CD14-positive monocyte (primary cell): Measurements from ENCODE around the gene PDZRN3. TPM values are rescaled to one million over a fixed set of nuclear protein-coding genes. Genes with fewer than 3 reads are reported as not detected.

ENCODE experiments used
- DNase-seq, 3 donors: peaks; one replicate each; pipeline ENCODE4 v3.0.0-alpha.2; 2011 to 2022
- H2AFZ ChIP-seq: 2 replicates; pipeline ENCODE4 v1.6.0; 2012; ENCODE audit warnings: mild to moderate bottlenecking, low read depth, low read length, inconsistent platforms; ENCODE audit not compliant: insufficient read depth, poor library complexity, severe bottlenecking
- H3K27ac ChIP-seq, 2 donors: 1 replicate in 1 of 2; 2 replicates in 1 of 2; pipeline ENCODE4 v1.5.1; 2012 to 2013; ENCODE audit warnings: low read length in 2 of 2, control low read depth in 1 of 2, inconsistent platforms in 1 of 2, low read depth in 1 of 2, mild to moderate bottlenecking in 1 of 2
- H3K27me3 ChIP-seq, 2 donors: one replicate each; pipeline versions ENCODE4 v1.6.0 to v1.6.1; 2011 to 2013; ENCODE audit warnings: low read length in 2 of 2; ENCODE audit not compliant: control insufficient read depth in 2 of 2, insufficient read depth in 2 of 2
- H3K36me3 ChIP-seq, 2 donors: replicated peaks in 1 of 2; 1 replicate in 1 of 2; 2 replicates in 1 of 2; pipeline versions ENCODE4 v1.5.1 to v1.6.1; 2012 to 2013; ENCODE audit warnings: low read length in 2 of 2, control low read depth in 1 of 2, inconsistent platforms in 1 of 2, mild to moderate bottlenecking in 1 of 2; ENCODE audit not compliant: insufficient read depth in 2 of 2, control insufficient read depth in 1 of 2
- H3K4me1 ChIP-seq, 2 donors: 1 replicate in 1 of 2; 2 replicates in 1 of 2; pipeline versions ENCODE4 v1.5.1 to v1.6.1; 2012 to 2013; ENCODE audit warnings: low read length in 2 of 2, control low read depth in 1 of 2, inconsistent platforms in 1 of 2, mild to moderate bottlenecking in 1 of 2, moderate library complexity in 1 of 2; ENCODE audit not compliant: insufficient read depth in 2 of 2, control insufficient read depth in 1 of 2
- H3K4me2 ChIP-seq: replicated peaks from 2 replicates; pipeline ENCODE3; 2012; ENCODE audit warnings: low read length, moderate library complexity, mild to moderate bottlenecking; ENCODE audit not compliant: poor library complexity, severe bottlenecking; ENCODE audit errors: extremely low read depth
- H3K4me3 ChIP-seq, 3 experiments: fragments of 200-600 bp in 1 of 3; sonication (generic) in 1 of 3; replicated peaks in 1 of 3; 1 replicate in 2 of 3; 2 replicates in 1 of 3; pipeline ENCODE4 v1.5.1; 2011 to 2013; ENCODE audit warnings: low read length in 3 of 3, mild to moderate bottlenecking in 3 of 3, control low read depth in 2 of 3, low read depth in 2 of 3, inconsistent platforms in 1 of 3, moderate library complexity in 1 of 3
- H3K79me2 ChIP-seq: 2 replicates; pipeline ENCODE4 v1.6.0; 2012; ENCODE audit warnings: mild to moderate bottlenecking, control low read depth, inconsistent platforms, low read length, moderate library complexity; ENCODE audit not compliant: insufficient read depth
- H3K9ac ChIP-seq: 2 replicates; pipeline ENCODE4 v1.6.0; 2017; ENCODE audit warnings: low read length, mild to moderate bottlenecking; ENCODE audit not compliant: insufficient read depth, poor library complexity, severe bottlenecking
- H3K9me3 ChIP-seq, 2 donors: replicated peaks in 1 of 2; 1 replicate in 1 of 2; 2 replicates in 1 of 2; pipeline versions ENCODE4 v1.5.1 to v1.6.1; 2012 to 2013; ENCODE audit warnings: low read length in 2 of 2, control low read depth in 1 of 2; ENCODE audit not compliant: control insufficient read depth in 1 of 2, insufficient read depth in 1 of 2
- H4K20me1 ChIP-seq: 2 replicates; pipeline ENCODE4 v1.6.0; 2012; ENCODE audit warnings: mild to moderate bottlenecking, low read length, control low read depth, moderate library complexity; ENCODE audit not compliant: insufficient read depth
- H3K27ac Mint-ChIP-seq, 7 donors: one replicate each; pipeline ENCODE4 v1.8.0; 2020; ENCODE audit warnings: mild to moderate bottlenecking in 7 of 7, mixed read lengths in 7 of 7, moderate library complexity in 6 of 7, inconsistent platforms in 2 of 7
- H3K27me3 Mint-ChIP-seq, 3 donors: one replicate each; pipeline ENCODE4 v1.8.0; 2021 to 2022; ENCODE audit warnings: low read depth in 3 of 3, mild to moderate bottlenecking in 3 of 3, mixed read lengths in 3 of 3, moderate library complexity in 3 of 3, inconsistent platforms in 1 of 3
- H3K36me3 Mint-ChIP-seq, 2 donors: one replicate each; pipeline ENCODE4 v1.8.0; 2020; ENCODE audit warnings: mixed read lengths in 2 of 2, inconsistent platforms in 1 of 2, mild to moderate bottlenecking in 1 of 2
- H3K4me1 Mint-ChIP-seq: one replicate; pipeline ENCODE4 v1.8.0; 2020; ENCODE audit warnings: mild to moderate bottlenecking, mixed read lengths
- H3K4me3 Mint-ChIP-seq, 2 donors: one replicate each; pipeline ENCODE4 v1.8.0; 2020; ENCODE audit warnings: mild to moderate bottlenecking in 2 of 2, mixed read lengths in 2 of 2, moderate library complexity in 1 of 2
- H3K9me3 Mint-ChIP-seq, 7 donors: one replicate each; pipeline ENCODE4 v1.8.0; 2020 to 2022; ENCODE audit warnings: mixed read lengths in 7 of 7, mild to moderate bottlenecking in 6 of 7, moderate library complexity in 6 of 7, inconsistent platforms in 2 of 7
- WGBS: methylation state at CpG from one replicate; pipeline ENCODE4 v1.1.5; 2013; ENCODE audit warnings: missing lambda C conversion rate; ENCODE audit not compliant: insufficient coverage; 5-methylcytosine and 5-hydroxymethylcytosine counted together
- intact Hi-C, 2 donors: fragments of 100-400 bp; cut with micrococcal nuclease; formaldehyde crosslinking; loops; one replicate each; pipeline versions ENCODE4 v1.15.0 to v1.15.1; 2023
- polyA plus RNA-seq, 3 donors: library from polyadenylated mRNA; depleted of rRNA in 1 of 3; unstranded in 2 of 3; stranded (reverse) in 1 of 3; fragments of 300-500 nt in 2 of 3; fragments of >200 nt in 1 of 3; fragmentation: Illumina TruSeq in 2 of 3; gene quantifications; 1 replicate in 2 of 3; 2 replicates in 1 of 3; pipeline ENCODE4 v1.2.3, GENCODE V29; 2012 to 2021
- TF ChIP-seq, protein P1 (sequence below): fragments of 200-600 bp; IDR thresholded peaks from one replicate; pipeline ENCODE4 v1.8.0; 2022; ENCODE audit warnings: antibody characterized with exemption, mild to moderate bottlenecking

PDZRN3 gene
- polyA plus RNA-seq, 3 donors = not detected

DNA sequence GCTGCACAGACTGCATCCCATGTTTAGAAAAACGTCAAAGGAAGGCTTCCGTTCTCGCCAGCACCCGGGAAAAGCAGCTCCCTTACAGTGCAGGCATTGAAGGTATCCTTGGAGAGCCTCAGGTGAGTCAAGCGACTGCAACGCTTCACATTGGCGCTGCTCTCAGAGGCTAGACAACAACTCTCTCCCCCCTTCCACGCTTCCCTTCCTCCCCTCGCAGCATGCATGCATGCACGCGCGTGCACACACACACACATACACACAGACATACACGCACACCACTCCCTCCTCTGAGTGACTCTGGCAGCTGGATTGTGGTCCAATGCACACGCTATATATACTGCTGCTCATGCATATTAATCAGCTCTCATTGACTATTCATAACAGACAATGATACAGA is 191.1 kb downstream of the PDZRN3 start:
- no peaks in the 10 kb centered on the region for H3K27me3 ChIP-seq
- no peak for DNase-seq
- no peak overlapping the region for H3K4me2 ChIP-seq
- H3K27ac Mint-ChIP-seq = no peak overlapping the region
- no peaks in the 10 kb centered on the region for H3K4me1 Mint-ChIP-seq
- no peaks in the 10 kb centered on the region for H4K20me1 ChIP-seq
- no peaks in the 10 kb centered on the region for H3K9me3 Mint-ChIP-seq
- no peak overlapping the region for H3K4me3 Mint-ChIP-seq
- H3K4me1 ChIP-seq = no peaks in the 10 kb centered on the region
- H3K4me3 ChIP-seq = no peak overlapping the region
- peaks cover 2 to 8% (median 3%) of the 10 kb centered on the region in 3 donors for H3K27me3 Mint-ChIP-seq
- 74% methylated on average over 13 of the region's 14 CpGs for WGBS
- H3K36me3 Mint-ChIP-seq = no peaks in the 10 kb centered on the region
- H3K9me3 ChIP-seq = no peaks in the 10 kb centered on the region
- H3K36me3 ChIP-seq = no peaks in the 10 kb centered on the region
- no peak overlapping the region for H3K27ac ChIP-seq
- intact Hi-C loops = loop anchor here (5.0 kb wide), 1 partner anchor 331 kb away; no protein-coding TSS in a partner anchor
- TF ChIP-seq, protein P1, sequence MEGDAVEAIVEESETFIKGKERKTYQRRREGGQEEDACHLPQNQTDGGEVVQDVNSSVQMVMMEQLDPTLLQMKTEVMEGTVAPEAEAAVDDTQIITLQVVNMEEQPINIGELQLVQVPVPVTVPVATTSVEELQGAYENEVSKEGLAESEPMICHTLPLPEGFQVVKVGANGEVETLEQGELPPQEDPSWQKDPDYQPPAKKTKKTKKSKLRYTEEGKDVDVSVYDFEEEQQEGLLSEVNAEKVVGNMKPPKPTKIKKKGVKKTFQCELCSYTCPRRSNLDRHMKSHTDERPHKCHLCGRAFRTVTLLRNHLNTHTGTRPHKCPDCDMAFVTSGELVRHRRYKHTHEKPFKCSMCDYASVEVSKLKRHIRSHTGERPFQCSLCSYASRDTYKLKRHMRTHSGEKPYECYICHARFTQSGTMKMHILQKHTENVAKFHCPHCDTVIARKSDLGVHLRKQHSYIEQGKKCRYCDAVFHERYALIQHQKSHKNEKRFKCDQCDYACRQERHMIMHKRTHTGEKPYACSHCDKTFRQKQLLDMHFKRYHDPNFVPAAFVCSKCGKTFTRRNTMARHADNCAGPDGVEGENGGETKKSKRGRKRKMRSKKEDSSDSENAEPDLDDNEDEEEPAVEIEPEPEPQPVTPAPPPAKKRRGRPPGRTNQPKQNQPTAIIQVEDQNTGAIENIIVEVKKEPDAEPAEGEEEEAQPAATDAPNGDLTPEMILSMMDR = no peak
- H3K79me2 ChIP-seq = no peaks in the 10 kb centered on the region
- H3K9ac ChIP-seq = no peak overlapping the region
- H2AFZ ChIP-seq = no peak overlapping the region

DNA sequence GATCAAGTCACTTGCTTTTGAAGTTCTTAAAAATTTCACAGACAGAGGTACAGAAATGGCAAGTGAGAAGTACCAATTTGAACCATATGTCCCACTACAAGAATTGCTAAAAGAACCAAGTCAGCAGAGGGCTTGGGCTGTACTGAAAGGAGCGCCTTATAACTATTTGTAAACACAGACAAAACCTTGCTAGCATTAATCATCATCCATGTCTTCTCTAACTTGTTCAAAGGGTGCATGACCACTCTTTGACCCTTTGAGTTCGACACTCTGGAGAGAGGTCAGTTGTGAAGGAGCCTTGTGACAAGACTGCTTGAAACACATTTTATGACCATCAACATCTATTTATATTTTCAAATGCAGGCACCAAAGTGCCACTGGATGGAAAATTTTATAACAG is 191.7 kb downstream of the PDZRN3 start:
- Histone ChIP-seq H2AFZ (no peak overlapping the region), H3K4me2 (no peak overlapping the region), H3K36me3 (no peaks in the 10 kb centered on the region), H3K27ac (no peak overlapping the region), H3K9ac (no peak overlapping the region), H3K79me2 (no peaks in the 10 kb centered on the region), H4K20me1 (no peaks in the 10 kb centered on the region), H3K4me1 (no peaks in the 10 kb centered on the region), H3K9me3 (no peaks in the 10 kb centered on the region), H3K27me3 (no peaks in the 10 kb centered on the region), H3K4me3 (no peak overlapping the region)
- Mint-ChIP-seq H3K36me3 (no peaks in the 10 kb centered on the region), H3K9me3 (no peaks in the 10 kb centered on the region), H3K27me3 (peaks cover 2 to 6% (median 3%) of the 10 kb centered on the region in 3 donors), H3K4me1 (no peaks in the 10 kb centered on the region), H3K27ac (no peak overlapping the region), H3K4me3 (no peak overlapping the region)
- intact Hi-C loops = loop anchor here (5.0 kb wide), 1 partner anchor 331 kb away; no protein-coding TSS in a partner anchor
- WGBS = no CpG with 5 or more reads among the region's 2 CpGs
- TF ChIP-seq, protein P1 = no peak
- no peak for DNase-seq
